HT-29 (cell line): ENCODE data around the gene KIF5B. TPM values are rescaled to one million over a fixed set of nuclear protein-coding genes. Genes with fewer than 3 reads are reported as not detected.
"Not testable (repeated sequence)": the region's sequence is repeated elsewhere in the genome, so short reads cannot be mapped to it uniquely, and the experiment has no call there.

ENCODE experiments used
- DNase-seq: peaks from one replicate; pipeline ENCODE4 v3.0.0-alpha.2; 2015; ENCODE audit warnings: low spot score
- total RNA-seq: library from RNA; depleted of rRNA; stranded (reverse); fragments of >200 nt; shearing (Covaris generic); gene quantifications from 2 replicates; pipeline ENCODE4 v1.2.3, GENCODE V29; 2014

Gene KIF5B
- total RNA-seq, 1 experiment from 2014 or later = 51.0 TPM

GRCh38 chr10:32060347-32060746 is 4.1 kb upstream of the KIF5B start:
- DNase-seq = no peak

GRCh38 chr10:32059472-32059871 is 3.2 kb upstream of the KIF5B start:
- DNase-seq = no peak

GRCh38 chr10:32057036-32057372 is 779 bp upstream of the KIF5B start:
- no peak for DNase-seq

- peak; percentile 60 for DNase-seq
Measured at GRCh38 chr10:32055478-32056135, 618 bp downstream of the KIF5B start.

GRCh38 chr10:32054094-32054493 is 2.1 kb downstream of the KIF5B start:
- DNase-seq = peak; percentile 52

- not testable (repeated sequence) for DNase-seq
Measured at GRCh38 chr10:32053392-32053791, 2.8 kb downstream of the KIF5B start.

- no peak for DNase-seq
Measured at GRCh38 chr10:32051926-32052325, 4.3 kb downstream of the KIF5B start.

- no peak for DNase-seq
Measured at GRCh38 chr10:32050177-32050576, 6.0 kb downstream of the KIF5B start.

GRCh38 chr10:32049113-32049512 is 7.1 kb downstream of the KIF5B start:
- DNase-seq = no peak

GRCh38 chr10:32048282-32048681 is 7.9 kb downstream of the KIF5B start:
- no peak for DNase-seq

GRCh38 chr10:32047881-32048280 is 8.3 kb downstream of the KIF5B start:
- DNase-seq = no peak

- DNase-seq = no peak
Measured at GRCh38 chr10:32046151-32046550, 10.1 kb downstream of the KIF5B start.

GRCh38 chr10:32042730-32043129 is 13.5 kb downstream of the KIF5B start:
- not testable (repeated sequence) for DNase-seq

- no peak for DNase-seq
Measured at GRCh38 chr10:32041290-32042028, 14.8 kb downstream of the KIF5B start.

- no peak for DNase-seq
Measured at GRCh38 chr10:32039734-32040133, 16.5 kb downstream of the KIF5B start.

GRCh38 chr10:32038777-32039176 is 17.4 kb downstream of the KIF5B start:
- DNase-seq = no peak

- no peak for DNase-seq
Measured at GRCh38 chr10:32036922-32037321, 19.3 kb downstream of the KIF5B start.

GRCh38 chr10:32035038-32035437 is 21.2 kb downstream of the KIF5B start:
- DNase-seq = no peak

GRCh38 chr10:32033171-32033570 is 23.1 kb downstream of the KIF5B start:
- no peak for DNase-seq

GRCh38 chr10:32031920-32032319 is 24.3 kb downstream of the KIF5B start:
- no peak for DNase-seq

- DNase-seq = no peak
Measured at GRCh38 chr10:32031424-32031823, 24.8 kb downstream of the KIF5B start.

GRCh38 chr10:32028710-32029109 is 27.5 kb downstream of the KIF5B start:
- no peak for DNase-seq

GRCh38 chr10:32023264-32023663 is 33.0 kb downstream of the KIF5B start:
- DNase-seq = no peak
